Activated CD4-positive, alpha-beta memory T cell treated with anti-CD3 and anti-CD28 coated beads, Interleukin-2, amount 10 ng/mL, durations not matched to agents 7 days and 5 days (primary cell): Measurements from ENCODE around the gene SYNJ2. TPM values are rescaled to one million over a fixed set of nuclear protein-coding genes. Genes with fewer than 3 reads are reported as not detected.
"Not testable (repeated sequence)": the region's sequence is repeated elsewhere in the genome, so short reads cannot be mapped to it uniquely, and the experiment has no call there.

Source experiments
- CTCF ChIA-PET: fragments of 350-600 bp; sonication (Branson Sonifier 250); formaldehyde crosslinking; loops from one replicate; lab custom pipeline; 2021; ENCODE audit warnings: antibody characterized with exemption, inconsistent platforms; lab: Charles Lee
- POLR2A ChIA-PET: fragments of 350-600 bp; sonication (Branson Sonifier 250); formaldehyde crosslinking; loops from one replicate; lab custom pipeline; 2021; ENCODE audit warnings: antibody characterized with exemption; lab: Charles Lee
- DNase-seq: peaks from one replicate; pipeline ENCODE4 v3.0.0-alpha.2; 2020
- H3K27ac Mint-ChIP-seq: one replicate; pipeline ENCODE4 v1.8.0; 2021; ENCODE audit warnings: mild to moderate bottlenecking, mixed read lengths
- H3K27me3 Mint-ChIP-seq: one replicate; pipeline ENCODE4 v1.8.0; 2021; ENCODE audit warnings: mixed read lengths
- H3K36me3 Mint-ChIP-seq: one replicate; pipeline ENCODE4 v1.8.0; 2021; ENCODE audit warnings: low read depth, mixed read lengths
- H3K4me1 Mint-ChIP-seq: one replicate; pipeline ENCODE4 v1.8.0; 2021; ENCODE audit warnings: mixed read lengths
- H3K4me3 Mint-ChIP-seq: one replicate; pipeline ENCODE4 v1.8.0; 2021; ENCODE audit warnings: mild to moderate bottlenecking, mixed read lengths
- H3K9me3 Mint-ChIP-seq: one replicate; pipeline ENCODE4 v1.8.0; 2021; ENCODE audit warnings: mixed read lengths
- total RNA-seq, 2 experiments: library from RNA; stranded (reverse); gene quantifications; one replicate each; pipeline ENCODE4 v1.2.3, GENCODE V29; 2021

Gene SYNJ2
- total RNA-seq, 2 experiments from 2014 or later: 36.8 to 39.1 TPM

DNA sequence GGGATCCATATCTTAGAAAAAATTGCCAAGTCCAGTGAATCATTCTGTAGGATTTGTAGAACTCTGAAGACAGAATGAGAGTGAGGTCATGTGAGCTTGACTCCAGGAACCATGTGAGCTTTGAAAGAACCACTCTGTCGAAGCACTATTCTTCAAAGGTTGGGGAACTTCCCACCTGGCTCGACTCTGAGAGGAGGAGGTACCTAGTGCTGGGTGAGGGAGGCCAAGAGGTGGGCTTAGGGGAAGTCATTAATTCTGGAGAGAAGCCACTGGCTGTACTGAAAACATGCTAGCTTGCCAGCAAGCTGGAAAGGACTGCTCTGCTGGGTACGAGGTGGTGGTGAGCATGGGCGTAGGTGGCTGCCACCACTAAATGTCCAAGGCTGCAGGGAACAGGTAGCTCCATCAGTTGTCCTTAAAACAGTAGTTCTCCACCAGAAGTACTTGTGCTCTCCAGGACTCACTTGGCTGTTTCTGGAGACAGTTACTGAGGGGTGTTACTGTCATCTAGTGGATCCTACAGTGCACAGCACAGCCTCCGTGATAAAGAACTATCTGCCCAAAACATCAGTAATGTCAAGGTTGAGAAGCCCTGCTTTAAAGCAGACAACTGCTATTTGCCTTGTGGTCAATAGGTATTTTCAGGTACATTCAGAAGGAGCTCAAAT, 34.7 kb upstream of the SYNJ2 start:
- H3K27me3 Mint-ChIP-seq: peaks cover 23% of the 10 kb centered on the region
- peaks cover 41% of the 10 kb centered on the region for H3K36me3 Mint-ChIP-seq
- DNase-seq: no peak
- CTCF ChIA-PET: interaction anchor here (0.6 to 2.4 kb wide), 8 partner anchors 9 to 190 kb away, joined by 3 to 5 read pairs (median 3); no protein-coding TSS in a partner anchor
- no peak overlapping the region for H3K4me3 Mint-ChIP-seq
- H3K4me1 Mint-ChIP-seq: peaks cover 4% of the 10 kb centered on the region
- H3K9me3 Mint-ChIP-seq: no peaks in the 10 kb centered on the region
- POLR2A ChIA-PET: interaction anchor here (1.3 kb wide), 1 partner anchor 15 kb away, joined by 4 read pairs; no protein-coding TSS in a partner anchor
- H3K27ac Mint-ChIP-seq: no peak overlapping the region

DNA sequence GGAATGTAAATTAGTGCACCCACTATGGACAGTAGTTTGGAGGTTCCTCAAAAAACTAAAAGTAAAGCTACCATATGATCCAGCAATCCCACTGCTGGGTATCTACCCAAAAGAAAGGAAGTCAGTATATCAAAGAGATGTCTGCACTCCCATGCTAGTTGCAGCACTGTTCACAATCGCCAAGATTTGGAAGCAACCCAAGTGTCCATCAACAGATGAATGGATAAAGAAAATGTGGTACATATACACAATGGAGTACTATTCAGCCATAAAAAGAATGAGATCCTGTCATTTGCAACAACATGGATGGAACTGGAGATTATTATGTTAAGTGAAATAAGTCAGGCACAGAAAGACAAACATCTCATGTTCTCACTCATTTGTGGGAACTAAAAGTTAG, 30.8 kb upstream of the SYNJ2 start:
- H3K4me1 Mint-ChIP-seq, H3K36me3 Mint-ChIP-seq, H3K4me3 Mint-ChIP-seq, H3K9me3 Mint-ChIP-seq, H3K27ac Mint-ChIP-seq, DNase-seq: not testable (repeated sequence)
- CTCF ChIA-PET: interaction anchor here (1.9 kb wide), 1 partner anchor 78 kb away, joined by 5 read pairs; no protein-coding TSS in a partner anchor
- POLR2A ChIA-PET: interaction anchor here (1.2 kb wide), 1 partner anchor 31 kb away, joined by 4 read pairs; the partner anchor contains the start of gene SYNJ2
- peaks cover 27% of the 10 kb centered on the region for H3K27me3 Mint-ChIP-seq

DNA sequence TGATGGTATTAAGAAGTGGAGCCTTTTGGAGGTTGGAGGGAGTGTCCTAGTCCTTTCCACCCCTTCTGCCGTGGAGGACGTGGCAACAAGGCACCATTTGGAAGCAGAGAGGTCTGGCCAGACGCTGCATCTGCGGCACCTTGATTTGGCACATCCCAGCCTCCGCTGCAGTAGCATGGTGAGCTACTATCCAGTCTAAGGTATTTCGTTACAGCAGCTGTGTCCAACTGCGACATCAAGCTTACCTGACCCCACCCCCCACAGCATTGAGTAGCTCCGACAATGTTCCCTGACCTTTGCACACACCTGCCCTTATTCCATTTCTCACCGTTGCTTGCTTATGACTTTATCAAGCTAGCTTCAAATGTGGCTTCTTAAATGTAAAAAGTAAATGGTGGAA, 29.8 kb upstream of the SYNJ2 start:
- no peaks in the 10 kb centered on the region for H3K9me3 Mint-ChIP-seq
- ChIA-PET CTCF (interaction anchor here (1.9 kb wide), 1 partner anchor 79 kb away, joined by 5 read pairs; no protein-coding TSS in a partner anchor), POLR2A (interaction anchor here (1.2 kb wide), 1 partner anchor 30 kb away, joined by 4 read pairs; the partner anchor contains the start of gene SYNJ2)
- H3K27me3 Mint-ChIP-seq: peaks cover 27% of the 10 kb centered on the region
- no peak overlapping the region for H3K4me3 Mint-ChIP-seq
- H3K36me3 Mint-ChIP-seq: peaks cover 3% of the 10 kb centered on the region
- no peak overlapping the region for H3K27ac Mint-ChIP-seq
- no peak for DNase-seq
- no peaks in the 10 kb centered on the region for H3K4me1 Mint-ChIP-seq

DNA sequence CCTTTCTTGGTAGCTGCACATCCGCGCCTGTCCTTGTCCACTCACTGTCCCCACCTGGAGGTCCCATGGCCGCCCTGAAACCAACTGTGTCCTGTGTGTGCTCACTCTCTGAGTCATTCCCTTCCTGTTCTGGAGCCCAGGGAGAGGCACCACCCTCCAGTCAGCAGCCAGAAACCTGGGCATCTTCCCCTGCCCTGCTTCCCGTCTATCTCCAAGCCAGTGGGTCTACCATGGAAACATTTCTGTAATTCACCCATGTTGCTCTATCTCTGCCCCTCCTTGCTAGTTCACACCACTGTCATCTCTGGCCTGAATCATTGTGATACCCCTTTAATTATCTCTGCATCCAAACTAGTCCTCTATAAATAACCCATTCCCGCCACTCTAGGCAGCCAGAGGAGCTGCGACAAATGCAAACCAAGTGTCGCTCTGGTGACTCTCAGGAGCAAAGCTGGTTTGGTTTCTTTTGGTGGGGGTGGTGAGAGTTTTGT, 28.8 kb upstream of the SYNJ2 start:
- Mint-ChIP-seq H3K4me3 (no peak overlapping the region), H3K27me3 (peaks cover 27% of the 10 kb centered on the region), H3K4me1 (no peaks in the 10 kb centered on the region), H3K9me3 (peaks cover under 1% of the 10 kb centered on the region), H3K27ac (no peak overlapping the region), H3K36me3 (peaks cover 3% of the 10 kb centered on the region)
- POLR2A ChIA-PET: no interaction called here
- no peak for DNase-seq
- CTCF ChIA-PET: no interaction called here

DNA sequence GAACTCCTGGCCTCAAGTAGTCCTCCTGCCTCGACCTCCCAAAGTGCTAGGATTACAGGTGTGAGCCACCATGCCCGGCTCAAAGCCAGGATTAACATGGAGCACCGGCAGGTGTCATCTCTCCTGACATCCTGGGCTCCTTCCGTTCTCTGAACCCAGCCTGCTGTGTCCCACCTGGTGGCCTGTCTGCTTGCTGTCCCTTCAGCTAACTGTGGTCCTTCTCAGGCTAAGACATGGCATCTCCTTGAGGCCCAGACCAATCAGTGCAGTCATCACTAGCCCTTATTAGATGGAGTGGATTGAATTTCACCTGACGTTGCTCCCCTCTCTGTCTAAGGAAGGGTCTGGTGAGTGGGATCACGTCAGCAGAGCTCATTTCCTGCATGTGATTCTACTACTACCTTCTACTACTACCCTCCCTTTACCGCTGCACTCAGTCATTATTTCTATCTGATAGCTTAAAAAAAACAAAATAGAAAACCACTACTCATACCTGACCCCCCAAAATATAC, 28.0 kb upstream of the SYNJ2 start:
- Mint-ChIP-seq H3K4me1 (no peaks in the 10 kb centered on the region), H3K36me3 (peaks cover 3% of the 10 kb centered on the region), H3K27me3 (peaks cover 26% of the 10 kb centered on the region), H3K4me3 (no peak overlapping the region), H3K27ac (no peak overlapping the region), H3K9me3 (peaks cover 5% of the 10 kb centered on the region)
- POLR2A ChIA-PET: no interaction called here
- DNase-seq: no peak
- CTCF ChIA-PET: interaction anchor here (0.6 kb wide), 1 partner anchor 81 kb away, joined by 3 read pairs; no protein-coding TSS in a partner anchor

DNA sequence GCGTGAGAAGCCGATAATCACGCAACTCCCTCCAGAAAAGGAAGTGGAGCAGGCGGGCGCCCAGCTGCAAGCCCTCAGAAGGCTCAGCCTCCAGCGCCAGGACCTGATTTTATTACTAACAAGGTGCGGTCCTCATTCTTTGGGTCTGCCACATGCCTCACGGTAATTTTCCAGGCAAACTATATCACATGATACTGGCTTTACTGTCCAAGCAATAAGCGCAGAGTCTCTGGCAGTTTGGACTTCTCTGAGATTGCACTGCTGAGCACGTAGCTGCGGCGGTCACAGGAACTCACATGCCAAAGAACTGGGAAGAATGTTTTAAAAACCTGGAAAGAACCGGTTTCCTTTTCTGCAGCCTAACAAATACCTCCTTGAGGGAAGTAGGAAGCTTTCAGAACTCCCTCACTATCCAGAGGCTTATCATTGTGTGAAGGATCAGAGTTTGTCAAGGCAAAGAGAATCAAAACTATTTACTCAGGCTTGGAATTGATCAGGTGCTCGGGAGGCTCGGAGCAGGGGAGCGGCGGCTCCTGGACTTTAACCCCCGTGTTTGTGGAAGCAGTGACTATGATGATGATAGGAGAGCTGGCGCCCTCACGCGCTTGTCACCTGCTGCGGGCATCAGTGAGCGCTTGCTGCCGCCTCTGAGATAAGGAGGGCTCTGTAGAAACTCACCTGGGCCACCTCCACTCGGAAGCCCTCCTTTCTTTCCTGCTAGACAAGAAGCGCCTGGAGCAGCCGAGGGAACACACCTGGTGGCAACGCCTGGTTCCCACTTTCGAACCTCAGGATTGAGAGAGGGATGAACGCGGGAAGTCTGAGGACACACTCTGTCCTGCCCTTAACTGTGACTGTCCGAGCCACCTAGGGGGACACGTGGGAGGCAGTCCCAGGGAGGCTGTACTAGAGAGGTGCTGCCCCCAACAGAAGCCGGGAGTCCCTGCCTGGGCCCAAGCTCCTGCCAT, 27.2 kb upstream of the SYNJ2 start:
- POLR2A ChIA-PET: no interaction called here
- Mint-ChIP-seq H3K27ac (no peak overlapping the region), H3K4me3 (no peak overlapping the region), H3K9me3 (peaks cover 12% of the 10 kb centered on the region), H3K27me3 (peaks cover 18% of the 10 kb centered on the region), H3K4me1 (no peaks in the 10 kb centered on the region), H3K36me3 (peaks cover 9% of the 10 kb centered on the region)
- CTCF ChIA-PET: no interaction called here
- DNase-seq: no peak

DNA sequence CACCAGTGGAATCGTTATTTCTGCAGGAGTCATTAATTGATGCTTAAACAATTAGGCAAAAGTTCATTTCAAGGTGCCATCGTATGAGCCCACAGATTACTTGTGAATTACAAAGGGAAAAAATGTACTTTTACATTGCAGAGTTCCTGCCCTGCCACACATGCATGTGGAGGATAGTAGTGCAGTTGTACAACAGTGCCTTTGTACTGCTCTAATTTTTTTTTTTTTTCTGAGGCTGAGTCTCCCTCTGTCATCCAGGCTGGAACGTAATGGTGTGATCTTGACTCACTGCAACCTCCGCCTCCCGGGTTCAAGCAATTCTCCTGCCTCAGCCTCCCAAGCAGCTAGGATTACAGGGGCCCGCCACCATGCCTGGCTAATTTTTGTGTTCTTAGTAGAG, 26.0 kb upstream of the SYNJ2 start:
- peaks cover 12% of the 10 kb centered on the region for H3K27me3 Mint-ChIP-seq
- ChIA-PET CTCF (no interaction called here), POLR2A (no interaction called here)
- no peak overlapping the region for H3K4me3 Mint-ChIP-seq
- DNase-seq: no peak
- H3K27ac Mint-ChIP-seq: no peak overlapping the region
- H3K36me3 Mint-ChIP-seq: peaks cover 14% of the 10 kb centered on the region
- H3K4me1 Mint-ChIP-seq: no peaks in the 10 kb centered on the region
- H3K9me3 Mint-ChIP-seq: peaks cover 18% of the 10 kb centered on the region

DNA sequence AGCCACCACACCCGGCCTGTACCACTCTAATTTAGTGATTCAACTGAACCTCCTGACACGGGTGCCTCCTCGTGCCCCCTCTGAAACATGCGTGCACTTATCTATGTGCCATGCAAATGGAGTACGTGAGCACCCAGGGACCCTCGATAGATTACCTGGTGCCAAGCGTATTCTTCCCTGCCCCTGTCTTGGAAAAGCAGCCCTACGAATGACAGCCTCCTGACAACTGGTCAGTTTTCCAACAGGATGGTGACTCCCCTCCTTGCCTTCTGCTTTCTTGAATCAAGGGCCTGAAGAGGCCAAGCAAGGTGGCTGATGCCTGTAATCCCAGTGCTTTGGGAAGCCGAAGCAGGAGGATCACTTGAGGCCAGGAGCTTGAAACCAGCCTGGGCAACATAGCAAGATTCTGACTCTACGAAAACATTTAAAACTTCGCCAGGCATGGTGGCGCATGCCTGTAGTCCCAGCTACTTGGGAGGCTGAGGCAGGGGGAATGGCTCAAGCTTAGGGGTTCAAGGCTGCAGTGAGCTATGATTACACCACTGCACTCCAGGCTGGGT, 25.4 kb upstream of the SYNJ2 start:
- peaks cover 3% of the 10 kb centered on the region for H3K4me1 Mint-ChIP-seq

DNA sequence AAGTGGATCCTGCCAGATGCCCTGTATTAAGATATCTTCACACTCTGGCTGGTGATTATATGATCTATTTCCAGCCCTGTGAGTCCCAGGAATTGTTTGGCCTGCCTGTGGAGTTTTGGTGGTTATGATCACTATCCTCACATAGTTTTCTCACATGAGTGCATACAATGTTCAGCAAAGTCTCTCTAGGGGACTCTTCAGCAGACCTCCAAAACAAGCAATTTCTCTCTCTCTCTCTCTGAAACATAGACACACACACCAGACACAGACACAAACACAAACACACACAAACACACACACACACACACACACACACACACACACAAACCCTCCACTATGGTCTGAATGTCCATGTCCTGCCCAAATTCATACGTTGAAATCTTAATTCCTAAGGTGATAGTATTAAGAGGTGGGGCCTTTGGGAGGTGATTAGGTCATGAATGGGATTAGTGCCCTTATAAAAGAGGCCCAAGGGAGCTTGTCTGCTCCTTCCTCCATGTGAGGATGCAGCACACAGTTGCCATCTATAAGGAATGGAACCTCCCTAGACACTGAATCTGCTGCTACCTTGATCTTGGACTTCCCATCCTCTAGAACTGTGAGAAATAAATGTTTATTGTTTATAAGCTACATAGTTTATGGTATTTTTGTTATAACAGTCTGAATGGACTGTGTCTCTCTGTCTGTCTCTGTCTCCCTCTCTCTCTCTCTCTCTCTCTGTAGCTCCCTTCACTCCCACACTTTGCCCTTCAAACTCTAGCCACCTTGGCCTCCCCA, 22.0 kb upstream of the SYNJ2 start:
- Mint-ChIP-seq H3K4me1 (peaks cover 28% of the 10 kb centered on the region), H3K36me3 (peaks cover 25% of the 10 kb centered on the region), H3K4me3 (no peak overlapping the region), H3K9me3 (peaks cover 21% of the 10 kb centered on the region), H3K27ac (no peak overlapping the region), H3K27me3 (peaks cover 3% of the 10 kb centered on the region)
- CTCF ChIA-PET: interaction anchor here (1.1 kb wide), 1 partner anchor 204 kb away, joined by 3 read pairs; no protein-coding TSS in a partner anchor
- DNase-seq: no peak
- POLR2A ChIA-PET: no interaction called here

More for the DNA sequence above, 25.4 kb upstream of the SYNJ2 start:
- Mint-ChIP-seq H3K27ac (no peak overlapping the region), H3K9me3 (peaks cover 18% of the 10 kb centered on the region), H3K4me3 (no peak overlapping the region), H3K27me3 (peaks cover 7% of the 10 kb centered on the region), H3K36me3 (peaks cover 16% of the 10 kb centered on the region)
- ChIA-PET CTCF (no interaction called here), POLR2A (no interaction called here)
- no peak for DNase-seq

DNA sequence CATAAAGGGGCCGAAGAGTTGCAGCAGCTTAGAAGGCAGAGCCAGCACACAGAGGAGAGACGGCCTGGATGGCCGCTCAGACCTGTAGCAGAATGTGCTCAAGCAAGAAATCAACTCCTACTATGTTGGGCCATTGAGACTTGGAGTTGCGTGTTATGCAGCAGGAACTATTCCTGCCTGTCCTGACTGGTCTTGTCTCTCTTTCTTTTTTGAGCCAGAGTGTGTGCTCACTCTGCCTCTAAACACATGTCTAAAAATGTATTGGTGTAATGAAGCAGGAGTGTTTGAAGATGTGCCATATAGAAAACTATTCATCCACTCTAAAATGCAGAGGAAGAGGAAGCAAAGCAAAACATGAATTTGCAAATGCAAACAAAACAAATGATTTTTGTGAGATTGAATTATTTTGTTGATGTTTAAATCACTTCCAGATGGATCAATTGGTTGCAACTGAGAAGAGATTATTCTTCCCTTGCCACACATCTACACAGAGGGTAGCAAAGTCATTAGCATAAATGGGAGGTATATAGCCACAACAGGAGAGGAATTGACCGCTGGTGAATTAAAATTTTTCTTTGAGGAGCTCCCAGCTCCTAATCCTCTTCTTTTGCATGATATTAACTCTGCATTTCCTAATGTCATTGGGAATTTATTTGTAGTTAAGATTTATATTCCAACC, 20.4 kb upstream of the SYNJ2 start:
- CTCF ChIA-PET: interaction anchor here (0.6 to 1.3 kb wide), 4 partner anchors 20 to 205 kb away, joined by 3 to 4 read pairs (median 3); partner anchors contain the start of gene SYNJ2
- Mint-ChIP-seq H3K27ac (no peak overlapping the region), H3K4me1 (peaks cover 28% of the 10 kb centered on the region), H3K9me3 (peaks cover 26% of the 10 kb centered on the region), H3K4me3 (no peak overlapping the region), H3K36me3 (peaks cover 25% of the 10 kb centered on the region), H3K27me3 (peaks cover 3% of the 10 kb centered on the region)
- no peak for DNase-seq
- POLR2A ChIA-PET: interaction anchor here (1.5 kb wide), 1 partner anchor 14 kb away, joined by 4 read pairs; no protein-coding TSS in a partner anchor

DNA sequence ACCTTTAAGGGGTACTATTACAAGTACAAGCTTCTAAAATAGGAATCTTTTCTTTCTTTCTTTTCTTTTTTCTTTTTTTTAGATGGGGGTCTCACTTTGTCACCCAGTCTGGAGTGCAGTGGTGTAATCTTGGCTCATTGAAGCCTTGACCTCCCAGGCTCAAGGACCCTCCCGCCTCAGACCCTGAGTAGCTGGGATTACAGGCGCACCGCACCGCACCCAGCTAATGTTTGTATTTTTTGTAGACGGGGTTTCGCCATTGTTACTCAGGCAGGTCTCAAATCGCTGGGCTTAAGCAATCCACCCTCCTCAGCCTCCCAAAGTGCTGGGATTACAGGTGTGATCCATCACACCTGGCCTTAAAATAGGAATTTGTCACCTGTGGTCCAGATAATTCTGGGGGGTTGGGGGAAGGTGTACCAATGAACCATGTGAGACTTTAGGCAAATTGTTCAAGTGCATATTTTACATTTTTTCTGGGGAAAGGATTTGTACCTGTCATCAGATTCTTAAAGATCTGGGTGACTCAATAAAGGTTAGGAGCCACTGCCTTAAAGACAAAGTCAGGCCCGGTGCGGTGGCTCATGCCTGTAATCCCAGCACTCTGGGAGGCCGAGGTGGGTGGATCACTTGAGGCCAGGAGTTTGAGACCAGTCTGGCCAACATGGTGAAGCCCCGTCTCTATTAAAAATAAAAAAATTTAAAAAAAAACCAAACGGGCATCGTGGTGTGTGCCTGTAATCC, 19.7 kb upstream of the SYNJ2 start:
- Mint-ChIP-seq H3K36me3 (peaks cover 25% of the 10 kb centered on the region), H3K27me3 (peaks cover 3% of the 10 kb centered on the region), H3K27ac (peak overlapping the region; percentile 81), H3K4me1 (peaks cover 28% of the 10 kb centered on the region), H3K9me3 (peaks cover 26% of the 10 kb centered on the region), H3K4me3 (peak overlapping the region; percentile 51)
- ChIA-PET CTCF (interaction anchor here (0.6 to 1.1 kb wide), 2 partner anchors 20 to 34 kb away, joined by 3 to 4 read pairs; partner anchors contain the start of gene SYNJ2), POLR2A (interaction anchor here (0.7 to 1.5 kb wide), 2 partner anchors 15 to 19 kb away, joined by 3 to 4 read pairs; no protein-coding TSS in a partner anchor)
- DNase-seq: no peak
